ENCODE results near the gene MRPL33.

GRCh38 chr2:27776696-27777095, 5.2 kb downstream of the MRPL33 start:
- TF ChIP-seq CTCF (IDR thresholded peaks at IDR 0.05) = no peak
- no peak for TF ChIP-seq POLR2A (IDR thresholded peaks at IDR 0.05)
